ENCODE results near the gene FHOD3.

FHOD3 gene

GRCh38 chr18:36590621-36591580 is 293.4 kb downstream of the FHOD3 start:
- DNase-seq (ENCODE audit: low read depth, low spot score): no peak

GRCh38 chr18:36592282-36592681 is 294.8 kb downstream of the FHOD3 start:
- DNase-seq (ENCODE audit: low read depth, low spot score): no peak

GRCh38 chr18:36593001-36593400 is 295.5 kb downstream of the FHOD3 start:
- no peak for DNase-seq (ENCODE audit: low read depth, low spot score)

GRCh38 chr18:36593641-36594040 is 296.1 kb downstream of the FHOD3 start:
- DNase-seq (ENCODE audit: low read depth, low spot score): no peak

GRCh38 chr18:36594621-36595020 is 297.1 kb downstream of the FHOD3 start:
- no peak for DNase-seq (ENCODE audit: low read depth, low spot score)

GRCh38 chr18:36595046-36595817 is 297.7 kb downstream of the FHOD3 start:
- DNase-seq (ENCODE audit: low read depth, low spot score): no peak

GRCh38 chr18:36595818-36596215 is 298.3 kb downstream of the FHOD3 start:
- DNase-seq (ENCODE audit: low read depth, low spot score): no peak

- no peak for DNase-seq (ENCODE audit: low read depth, low spot score)
These were observed 300.1 kb downstream of the FHOD3 start for GRCh38 chr18:36597636-36598035.

GRCh38 chr18:36600548-36600947 is 303.0 kb downstream of the FHOD3 start:
- DNase-seq (ENCODE audit: low read depth, low spot score): no peak

- no peak for DNase-seq (ENCODE audit: low read depth, low spot score)
These were observed 303.8 kb downstream of the FHOD3 start for GRCh38 chr18:36601316-36601715.

- no peak for DNase-seq (ENCODE audit: low read depth, low spot score)
These were observed 304.6 kb downstream of the FHOD3 start for GRCh38 chr18:36602071-36602470.

- no peak for DNase-seq (ENCODE audit: low read depth, low spot score)
These were observed 305.1 kb downstream of the FHOD3 start for GRCh38 chr18:36602620-36603019.

GRCh38 chr18:36608107-36608506 is 310.6 kb downstream of the FHOD3 start:
- DNase-seq (ENCODE audit: low read depth, low spot score): no peak

GRCh38 chr18:36610258-36610657 is 312.7 kb downstream of the FHOD3 start:
- DNase-seq (ENCODE audit: low read depth, low spot score): no peak

GRCh38 chr18:36610661-36611060 is 313.1 kb downstream of the FHOD3 start:
- no peak for DNase-seq (ENCODE audit: low read depth, low spot score)

- DNase-seq (ENCODE audit: low read depth, low spot score): no peak
These were observed 315.6 kb downstream of the FHOD3 start for GRCh38 chr18:36613069-36613468.

GRCh38 chr18:36613810-36614209 is 316.3 kb downstream of the FHOD3 start:
- no peak for DNase-seq (ENCODE audit: low read depth, low spot score)

- no peak for DNase-seq (ENCODE audit: low read depth, low spot score)
These were observed 323.3 kb downstream of the FHOD3 start for GRCh38 chr18:36620788-36621187.

GRCh38 chr18:36622610-36623009 is 325.1 kb downstream of the FHOD3 start:
- DNase-seq (ENCODE audit: low read depth, low spot score): no peak

- DNase-seq (ENCODE audit: low read depth, low spot score): no peak
These were observed 325.6 kb downstream of the FHOD3 start for GRCh38 chr18:36623091-36623490.

GRCh38 chr18:36623681-36624190 is 326.2 kb downstream of the FHOD3 start:
- DNase-seq (ENCODE audit: low read depth, low spot score): no peak

- no peak for DNase-seq (ENCODE audit: low read depth, low spot score)
These were observed 327.1 kb downstream of the FHOD3 start for GRCh38 chr18:36624451-36625167.

Data from brain pericyte (primary cell).